WERI-Rb-1 (cell line): Measurements from ENCODE around the gene VPS16.

Experiments
- DNase-seq: peaks from one replicate; pipeline ENCODE4 v3.0.0-alpha.2; 2020
- H3K27ac ChIP-seq: fragments of 250-450 bp; sonication (Bioruptor Pico); 2 replicates; pipeline ENCODE4 v1.5.1; 2020; ENCODE audit warnings: mild to moderate bottlenecking, moderate library complexity
- H3K27me3 ChIP-seq: fragments of 250-450 bp; sonication (Bioruptor Pico); 2 replicates; pipeline ENCODE4 v1.5.1; 2021; ENCODE audit warnings: mild to moderate bottlenecking, low read depth, moderate library complexity; ENCODE audit not compliant: insufficient read depth, severe bottlenecking
- H3K36me3 ChIP-seq: fragments of 250-450 bp; sonication (Bioruptor Pico); 2 replicates; pipeline ENCODE4 v1.5.1; 2020; ENCODE audit warnings: mild to moderate bottlenecking, moderate library complexity
- H3K4me3 ChIP-seq: 2 replicates; pipeline ENCODE4 v1.5.1; 2011; ENCODE audit warnings: low read depth, mild to moderate bottlenecking, control low read depth, low read length
- H3K9me3 ChIP-seq: fragments of 250-450 bp; sonication (Bioruptor Pico); 2 replicates; pipeline ENCODE4 v1.5.1; 2021; ENCODE audit warnings: mild to moderate bottlenecking, moderate library complexity; ENCODE audit not compliant: severe bottlenecking
- CTCF ChIP-seq: IDR thresholded peaks from 2 replicates; pipeline ENCODE4 v1.5.1; 2011; ENCODE audit warnings: low read depth, mild to moderate bottlenecking, control low read depth, inconsistent platforms, low read length

Gene VPS16

GRCh38 chr20:2888224-2888955, 47.8 kb downstream of the VPS16 start:
- Histone ChIP-seq H3K27me3 (no peaks in the 10 kb centered on the region), H3K9me3 (no peaks in the 10 kb centered on the region), H3K27ac (no peak overlapping the region), H3K36me3 (no peaks in the 10 kb centered on the region; the same call in 1 of the 2 replicates), H3K4me3 (no peak overlapping the region)
- no peak for TF ChIP-seq CTCF
- DNase-seq: no peak

- Histone ChIP-seq H3K4me3 (no peak overlapping the region), H3K27me3 (no peaks in the 10 kb centered on the region), H3K36me3 (no peaks in the 10 kb centered on the region; the same call in 1 of the 2 replicates), H3K9me3 (no peaks in the 10 kb centered on the region), H3K27ac (no peak overlapping the region)
- no peak for DNase-seq
- TF ChIP-seq CTCF: no peak
Observed at GRCh38 chr20:2889209-2889608, 48.7 kb downstream of the VPS16 start.

- no peak for DNase-seq
- Histone ChIP-seq H3K9me3 (no peaks in the 10 kb centered on the region), H3K27me3 (no peaks in the 10 kb centered on the region), H3K36me3 (no peaks in the 10 kb centered on the region; the same call in 1 of the 2 replicates), H3K4me3 (no peak overlapping the region), H3K27ac (no peak overlapping the region)
- no peak for TF ChIP-seq CTCF
Observed at GRCh38 chr20:2889797-2890196, 49.3 kb downstream of the VPS16 start.

- Histone ChIP-seq H3K9me3 (peaks cover 3% of the 10 kb centered on the region), H3K36me3 (no peaks in the 10 kb centered on the region), H3K27ac (no peak overlapping the region), H3K4me3 (no peak overlapping the region), H3K27me3 (no peaks in the 10 kb centered on the region)
- no peak for TF ChIP-seq CTCF
- DNase-seq: no peak
Observed at GRCh38 chr20:2890742-2891141, 50.2 kb downstream of the VPS16 start.

- peaks cover 3% of the 10 kb centered on the region for H3K9me3 ChIP-seq
- H3K27me3 ChIP-seq: no peaks in the 10 kb centered on the region
- TF ChIP-seq CTCF: no peak
- no peak overlapping the region for H3K27ac ChIP-seq
- no peak overlapping the region for H3K4me3 ChIP-seq
- no peak for DNase-seq
- H3K36me3 ChIP-seq: no peaks in the 10 kb centered on the region
Observed at GRCh38 chr20:2891343-2891742, 50.8 kb downstream of the VPS16 start.

- Histone ChIP-seq H3K27ac (no peak overlapping the region), H3K36me3 (no peaks in the 10 kb centered on the region), H3K4me3 (no peak overlapping the region), H3K9me3 (peaks cover 3% of the 10 kb centered on the region), H3K27me3 (no peaks in the 10 kb centered on the region)
- no peak for TF ChIP-seq CTCF
- no peak for DNase-seq
Observed at GRCh38 chr20:2892376-2892775, 51.8 kb downstream of the VPS16 start.
